A204.1 (cell line): ENCODE data around the gene APOC1.

Source experiments
- FAIRE-seq: peaks from 2 replicates; lab custom pipeline; 2012; peaks lifted over from hg19 to GRCh38; lab: Jason Lieb, UNC

Gene APOC1

GRCh38 chr19:44957526-44957925, 43.1 kb downstream of the APOC1 start:
- FAIRE-seq: no peak

DNA sequence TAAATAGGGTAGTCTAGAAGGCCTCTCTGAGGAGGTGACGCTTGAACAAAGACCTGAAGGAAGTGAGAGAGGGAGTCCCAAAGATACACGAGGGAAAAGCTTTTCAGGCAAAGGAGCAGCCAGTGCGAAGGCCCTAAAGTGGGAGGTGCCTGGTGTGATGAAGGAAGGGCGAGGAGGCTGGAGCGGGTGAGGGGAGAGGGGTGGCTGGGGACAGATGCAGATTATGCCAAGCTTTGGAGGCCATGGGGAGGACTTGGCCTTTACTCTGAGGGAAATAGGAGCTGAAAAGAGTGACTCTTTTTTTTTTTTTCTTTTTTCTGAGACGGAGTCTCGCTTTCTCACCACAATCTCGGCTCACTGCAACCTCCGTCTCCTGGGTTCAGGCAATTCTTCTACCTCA, 43.7 kb downstream of the APOC1 start:
- no peak for FAIRE-seq

- no peak for FAIRE-seq
Observed at GRCh38 chr19:44959691-44960090, 45.3 kb downstream of the APOC1 start.

GRCh38 chr19:44960906-44961728, 46.7 kb downstream of the APOC1 start:
- no peak for FAIRE-seq

DNA sequence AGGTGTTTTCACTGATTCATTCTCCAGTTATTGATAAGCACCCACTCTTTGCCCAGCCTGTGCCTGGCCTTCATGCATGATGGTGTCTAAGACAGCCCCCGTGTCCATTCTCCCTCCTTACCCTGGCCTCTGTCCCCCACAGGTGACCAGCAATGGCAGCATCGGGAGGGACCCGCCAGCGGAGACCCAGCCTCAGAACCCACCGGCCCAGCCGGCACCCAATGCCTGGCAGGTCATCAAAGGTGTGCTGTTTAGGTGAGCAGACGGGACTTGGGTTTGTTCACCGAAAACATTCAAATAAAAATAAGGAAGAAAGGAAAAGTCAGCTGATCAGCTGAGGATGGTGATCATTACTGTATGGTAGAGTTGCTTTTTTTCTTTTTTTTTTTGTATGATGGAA, 47.4 kb downstream of the APOC1 start:
- FAIRE-seq: no peak

DNA sequence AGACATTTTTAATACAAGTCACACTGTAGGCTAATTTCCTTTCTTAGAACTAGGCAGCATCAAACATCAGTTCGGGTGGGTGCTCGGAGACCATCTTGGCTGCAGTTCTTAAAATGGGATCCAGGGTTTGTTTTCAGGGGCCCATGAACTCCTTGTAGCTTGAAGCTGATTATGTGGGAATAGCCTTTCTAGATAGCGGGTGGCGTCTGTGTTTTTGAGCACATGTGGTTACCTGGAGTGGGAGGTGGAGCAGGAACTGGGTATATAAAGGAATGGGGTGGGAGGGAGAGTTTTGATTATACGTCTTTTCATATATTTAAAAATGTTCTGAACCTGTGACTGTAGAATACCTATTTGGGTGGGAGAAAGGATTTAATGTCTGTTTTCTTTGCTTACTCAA, 53.7 kb downstream of the APOC1 start:
- no peak for FAIRE-seq

GRCh38 chr19:44968670-44969069, 54.3 kb downstream of the APOC1 start:
- no peak for FAIRE-seq
